Right lung (tissue), 5 donors: ENCODE results near the gene KCNC4. TPM values are rescaled to one million over a fixed set of nuclear protein-coding genes. Genes with fewer than 3 reads are reported as not detected.

Experiments
- DNase-seq, 2 donors: peaks; one replicate each; pipeline ENCODE4 v3.0.0-alpha.2; 2013
- polyA plus RNA-seq, 5 donors: library from polyadenylated mRNA; unstranded; fragments of 120-200 nt; gene quantifications; one replicate each; pipeline versions ENCODE4 v1.2.1 to v1.2.3, GENCODE V29; 2013; ENCODE audit warnings: inconsistent platforms in 1 of 5, low replicate concordance in 1 of 5; ENCODE audit not compliant: insufficient read length in 5 of 5, insufficient read depth in 1 of 5

The KCNC4 gene
- polyA plus RNA-seq, 5 donors: 7.8 to 13.0 (median 10.9) TPM

GRCh38 chr1:110210604-110211495 lies 736 bp downstream of the KCNC4 start:
- DNase-seq: no peak

GRCh38 chr1:110211496-110212168 lies 1.5 kb downstream of the KCNC4 start:
- DNase-seq: no peak

GRCh38 chr1:110212169-110213142 lies 2.3 kb downstream of the KCNC4 start:
- no peak for DNase-seq

GRCh38 chr1:110213143-110213540 lies 3.0 kb downstream of the KCNC4 start:
- no peak for DNase-seq

- DNase-seq: no peak
Observed at GRCh38 chr1:110214454-110215404, 4.6 kb downstream of the KCNC4 start.

- no peak for DNase-seq
Observed at GRCh38 chr1:110215621-110216515, 5.8 kb downstream of the KCNC4 start.

GRCh38 chr1:110216844-110217444 lies 6.8 kb downstream of the KCNC4 start:
- no peak for DNase-seq

GRCh38 chr1:110218137-110218536 lies 8.0 kb downstream of the KCNC4 start:
- no peak for DNase-seq

- DNase-seq: no peak
Observed at GRCh38 chr1:110218739-110219138, 8.6 kb downstream of the KCNC4 start.

- no peak for DNase-seq
Observed at GRCh38 chr1:110220324-110220723, 10.2 kb downstream of the KCNC4 start.

GRCh38 chr1:110221119-110221518 lies 11.0 kb downstream of the KCNC4 start:
- DNase-seq: no peak

GRCh38 chr1:110223127-110223526 lies 13.0 kb downstream of the KCNC4 start:
- no peak for DNase-seq

- DNase-seq: no peak
Observed at GRCh38 chr1:110223581-110223980, 13.5 kb downstream of the KCNC4 start.

GRCh38 chr1:110224240-110224995 lies 14.3 kb downstream of the KCNC4 start:
- DNase-seq: no peak

GRCh38 chr1:110225212-110225611 lies 15.1 kb downstream of the KCNC4 start:
- DNase-seq: no peak

GRCh38 chr1:110225756-110226404 lies 15.8 kb downstream of the KCNC4 start:
- DNase-seq: no peak

GRCh38 chr1:110227774-110228173 lies 17.7 kb downstream of the KCNC4 start:
- no peak for DNase-seq

GRCh38 chr1:110228381-110228780 lies 18.3 kb downstream of the KCNC4 start:
- DNase-seq: no peak
